ENCODE data around the gene SLC22A23. TPM values are rescaled to one million over a fixed set of nuclear protein-coding genes. Genes with fewer than 3 reads are reported as not detected.

SLC22A23 gene
- total RNA-seq, 4 donors from 2014 or later, result 26.6 to 42.6 (median 37.6) TPM

DNA sequence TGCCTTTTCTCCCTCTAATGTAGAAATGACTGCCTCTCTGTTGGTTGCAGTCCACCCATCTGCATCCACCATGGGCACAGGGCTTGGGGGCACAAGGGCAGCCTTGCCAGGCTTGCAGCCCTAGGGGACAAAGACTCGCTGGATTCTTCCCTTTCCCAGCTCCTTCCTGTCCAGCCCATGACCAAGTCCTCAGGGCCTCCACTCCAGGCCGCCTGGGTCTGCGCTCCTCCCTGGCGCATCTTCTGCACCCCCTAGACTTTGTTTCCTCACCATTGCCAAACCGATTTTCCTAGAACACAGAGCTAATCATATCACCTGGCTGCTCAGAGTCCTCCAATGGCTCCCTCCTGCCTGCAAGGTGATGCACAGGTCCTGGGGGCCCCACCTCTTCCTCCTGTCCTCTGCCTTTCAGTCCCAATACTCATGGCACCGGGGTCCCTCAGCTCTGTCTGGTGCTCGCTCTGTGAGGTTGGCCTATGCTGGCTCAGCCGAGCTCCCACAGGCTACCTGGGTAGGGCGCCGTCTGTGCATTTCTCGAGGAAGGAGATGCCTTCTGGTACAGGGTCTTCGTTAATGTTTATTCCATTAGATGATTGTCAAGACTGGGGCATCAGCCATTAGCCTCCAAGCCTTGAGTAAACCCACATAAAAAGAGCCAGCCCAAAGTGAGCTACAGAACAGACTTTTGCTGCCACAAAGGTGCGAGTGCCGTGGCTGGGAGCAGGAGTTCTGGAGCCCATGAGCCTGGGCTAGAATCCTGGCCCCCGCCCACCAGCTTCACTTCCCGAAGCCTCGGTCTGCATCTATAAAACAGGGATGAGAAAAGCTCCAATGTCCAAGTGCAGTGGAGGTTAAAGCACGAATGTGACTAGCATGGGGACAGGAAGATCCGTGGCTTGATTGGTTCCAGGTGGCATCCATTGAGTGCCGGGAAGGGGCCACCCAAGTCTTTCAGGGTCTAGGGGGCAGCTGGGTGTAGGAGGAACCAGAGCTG is 180.4 kb downstream of the SLC22A23 start:
- DNase-seq, result no peak
- H3K4me3 ChIP-seq, result no peak overlapping the region
- H3K27ac ChIP-seq, result no peak overlapping the region
- 77 to 87% methylated on average over 13 to 14 of the region's 20 CpGs for WGBS, 2 donors
- peaks cover 4 to 76% (median 14%) of the 10 kb centered on the region in 3 donors for H3K36me3 ChIP-seq
- no peaks in the 10 kb centered on the region for H3K27me3 ChIP-seq
- TF ChIP-seq CTCF (IDR thresholded peaks at IDR 0.05), result no peak
- TF ChIP-seq POLR2A (IDR thresholded peaks at IDR 0.05), result no peak
- H3K4me1 ChIP-seq, result peaks cover 0 to 13% (median 3%) of the 10 kb centered on the region in 3 donors
- intact Hi-C loops (cut with DNase I), result loop anchor here (5.0 kb wide), 1 partner anchor 456 kb away; no protein-coding TSS in a partner anchor
- no peaks in the 10 kb centered on the region for H3K9me3 ChIP-seq

DNA sequence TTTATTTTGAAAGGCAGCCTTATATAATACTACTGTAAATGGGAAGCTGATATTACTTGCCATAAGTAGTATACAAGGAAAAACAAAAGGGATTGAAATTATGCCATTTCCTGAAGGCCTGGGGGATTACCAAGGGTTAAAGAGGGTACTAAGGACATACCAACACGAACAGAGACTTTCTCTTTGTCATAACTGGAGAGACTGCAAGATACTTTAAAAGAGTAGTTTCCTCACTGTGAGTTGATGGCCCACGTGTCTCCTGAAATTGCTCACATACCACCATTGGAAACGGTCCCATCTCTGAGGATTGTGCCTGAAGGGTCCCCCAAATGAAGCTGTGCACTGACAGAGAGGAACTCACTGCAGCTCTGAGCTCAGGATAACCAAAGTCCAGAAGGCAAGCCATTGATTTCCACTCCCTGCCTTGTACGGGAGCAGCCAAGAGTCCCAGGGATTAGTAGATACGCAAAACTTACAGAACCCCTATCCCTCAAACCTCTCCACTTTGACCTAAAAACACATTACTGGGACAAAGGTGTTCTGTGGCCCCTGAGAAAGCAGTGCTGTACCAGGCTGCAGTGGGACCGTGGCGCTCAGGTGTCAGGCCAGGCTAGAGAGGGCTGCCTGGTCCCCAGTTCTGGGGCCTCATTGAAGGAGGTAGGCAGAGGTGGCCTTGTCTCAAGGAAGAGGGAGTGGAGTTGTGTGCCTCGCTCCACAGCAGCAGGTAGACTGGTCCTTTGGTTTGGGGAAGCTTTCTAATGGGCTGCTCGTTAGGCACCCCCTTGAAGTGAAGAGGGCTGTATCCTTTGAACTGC is 182.9 kb downstream of the SLC22A23 start:
- H3K4me1 ChIP-seq, result peaks cover 0 to 4% (median 0%) of the 10 kb centered on the region in 3 donors
- intact Hi-C loops (cut with DNase I), result no loop called here
- WGBS, 2 donors, result 57 to 59% methylated on average over 2 to 4 of the region's 9 CpGs
- no peak overlapping the region for H3K27ac ChIP-seq
- no peak for DNase-seq
- TF ChIP-seq CTCF (IDR thresholded peaks at IDR 0.05) (no peak), POLR2A (IDR thresholded peaks at IDR 0.05) (no peak)
- peaks cover 6 to 90% (median 19%) of the 10 kb centered on the region in 3 donors for H3K36me3 ChIP-seq
- H3K27me3 ChIP-seq, result no peaks in the 10 kb centered on the region
- no peaks in the 10 kb centered on the region for H3K9me3 ChIP-seq
- no peak overlapping the region for H3K4me3 ChIP-seq

GRCh38 chr6:3272911-3273547 is 183.8 kb downstream of the SLC22A23 start:
- no peak for DNase-seq
- H3K4me1 ChIP-seq, result peaks cover 0 to 6% (median 0%) of the 10 kb centered on the region in 3 donors
- TF ChIP-seq POLR2A (IDR thresholded peaks at IDR 0.05) (no peak), CTCF (IDR thresholded peaks at IDR 0.05) (no peak)
- intact Hi-C loops (cut with DNase I), result no loop called here
- no peaks in the 10 kb centered on the region for H3K27me3 ChIP-seq
- peaks cover 6 to 90% (median 19%) of the 10 kb centered on the region in 3 donors for H3K36me3 ChIP-seq
- no peak overlapping the region for H3K27ac ChIP-seq
- no peak overlapping the region for H3K4me3 ChIP-seq
- no peaks in the 10 kb centered on the region for H3K9me3 ChIP-seq
- 77 to 85% methylated on average over 11 to 24 of the region's 32 CpGs for WGBS, 2 donors

GRCh38 chr6:3271756-3272155 is 185.1 kb downstream of the SLC22A23 start:
- Histone ChIP-seq H3K4me3 (no peak overlapping the region), H3K36me3 (peaks cover 6 to 87% (median 19%) of the 10 kb centered on the region in 3 donors), H3K27ac (no peak overlapping the region), H3K4me1 (peaks cover 0 to 18% (median 3%) of the 10 kb centered on the region in 3 donors), H3K9me3 (no peaks in the 10 kb centered on the region), H3K27me3 (no peaks in the 10 kb centered on the region)
- intact Hi-C loops (cut with DNase I), result no loop called here
- 83 to 89% methylated on average over 6 to 8 of the region's 13 CpGs for WGBS, 2 donors
- no peak for DNase-seq
- TF ChIP-seq POLR2A (IDR thresholded peaks at IDR 0.05) (no peak), CTCF (IDR thresholded peaks at IDR 0.05) (no peak)
